ENCODE measurements around the gene CLBA1. TPM values are rescaled to one million over a fixed set of nuclear protein-coding genes. Genes with fewer than 3 reads are reported as not detected.

The CLBA1 gene
- total RNA-seq, 4 donors from 2014 or later, result 1.3 to 11.1 (median 10.1) TPM; not detected in 1

GRCh38 chr14:104975481-104976197 lies 9.9 kb upstream of the CLBA1 start:
- Histone ChIP-seq H3K27me3 (no peaks in the 10 kb centered on the region), H3K4me3 (no peak overlapping the region), H3K36me3 (no peaks in the 10 kb centered on the region), H3K9me3 (no peaks in the 10 kb centered on the region), H3K27ac (peak overlapping the region; percentile 7 to 95), H3K4me1 (peaks cover 30 to 53% of the 10 kb centered on the region in 2 donors)
- intact Hi-C loops (cut with DNase I; ENCODE audit: low total_unique reads), result loop anchor here (5.0 kb wide), 1 partner anchor 47 kb away; the partner anchor contains the start of gene CDCA4
- TF ChIP-seq CTCF (IDR thresholded peaks at IDR 0.05) (no peak), POLR2A (IDR thresholded peaks at IDR 0.05) (no peak)
- no peak for DNase-seq

DNA sequence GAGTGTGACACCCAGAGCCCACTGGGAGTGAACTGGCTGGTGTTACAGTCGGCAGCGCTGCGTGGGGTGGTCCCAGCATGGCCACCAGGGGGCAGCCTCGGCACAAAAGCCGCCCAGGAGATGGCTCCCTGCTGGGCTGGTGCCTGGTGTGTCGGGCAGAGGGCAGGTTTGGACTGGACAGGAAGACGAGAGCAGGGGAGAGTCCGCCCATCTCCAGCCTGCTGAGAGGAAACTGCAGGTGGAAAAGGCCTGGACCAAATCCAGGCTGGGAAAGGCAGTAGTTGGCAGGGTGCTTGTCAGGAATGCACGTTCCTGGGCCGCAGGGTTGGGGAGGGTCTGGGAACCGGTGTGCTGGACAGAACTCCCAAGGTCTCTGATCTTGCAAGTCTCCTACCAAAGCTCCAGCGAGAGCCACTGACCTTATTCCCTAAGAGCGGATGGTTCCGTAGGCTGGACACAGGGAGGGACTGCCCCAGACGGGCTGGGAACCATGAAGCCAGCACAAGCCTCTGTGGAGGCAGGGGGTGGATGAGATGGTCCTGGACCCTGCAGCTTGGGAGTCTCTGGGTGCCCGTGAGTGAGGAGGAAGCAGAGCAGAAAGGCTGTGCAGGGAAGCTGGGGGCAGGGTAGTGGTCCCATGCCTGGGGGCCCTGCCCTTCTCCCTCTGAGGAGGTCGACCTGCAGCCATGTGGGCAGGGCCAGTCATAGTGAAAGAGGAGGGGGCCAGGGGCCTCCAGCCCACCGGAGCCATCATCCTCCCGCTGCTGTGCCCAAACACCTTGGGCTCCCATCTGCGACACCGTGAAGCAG lies 9.2 kb upstream of the CLBA1 start:
- Histone ChIP-seq H3K27me3 (no peaks in the 10 kb centered on the region), H3K27ac (peak overlapping the region; percentile 7 to 95), H3K4me1 (peaks cover 25 to 53% of the 10 kb centered on the region in 2 donors), H3K36me3 (no peaks in the 10 kb centered on the region), H3K4me3 (no peak overlapping the region), H3K9me3 (no peaks in the 10 kb centered on the region)
- peak; percentile 78 to 79 for DNase-seq
- TF ChIP-seq POLR2A (IDR thresholded peaks at IDR 0.05), result no peak
- TF ChIP-seq CTCF (IDR thresholded peaks at IDR 0.05), result peak; percentile 83 to 90 (median 87)
- intact Hi-C loops (cut with DNase I; ENCODE audit: low total_unique reads), result loop anchor here (5.0 kb wide), 1 partner anchor 46 kb away; the partner anchor contains the start of gene CDCA4

GRCh38 chr14:104977008-104977680 lies 8.4 kb upstream of the CLBA1 start:
- peak overlapping the region; percentile 33 to 52 for H3K4me3 ChIP-seq
- no peaks in the 10 kb centered on the region for H3K27me3 ChIP-seq
- H3K4me1 ChIP-seq, result peaks cover 23 to 46% of the 10 kb centered on the region in 2 donors
- no peaks in the 10 kb centered on the region for H3K36me3 ChIP-seq
- TF ChIP-seq CTCF (IDR thresholded peaks at IDR 0.05) (no peak), POLR2A (IDR thresholded peaks at IDR 0.05) (no peak)
- H3K9me3 ChIP-seq, result no peaks in the 10 kb centered on the region
- no peak for DNase-seq
- intact Hi-C loops (cut with DNase I; ENCODE audit: low total_unique reads), result loop anchor here (5.0 kb wide), 1 partner anchor 45 kb away; the partner anchor contains the start of gene CDCA4
- H3K27ac ChIP-seq, result no peak overlapping the region

DNA sequence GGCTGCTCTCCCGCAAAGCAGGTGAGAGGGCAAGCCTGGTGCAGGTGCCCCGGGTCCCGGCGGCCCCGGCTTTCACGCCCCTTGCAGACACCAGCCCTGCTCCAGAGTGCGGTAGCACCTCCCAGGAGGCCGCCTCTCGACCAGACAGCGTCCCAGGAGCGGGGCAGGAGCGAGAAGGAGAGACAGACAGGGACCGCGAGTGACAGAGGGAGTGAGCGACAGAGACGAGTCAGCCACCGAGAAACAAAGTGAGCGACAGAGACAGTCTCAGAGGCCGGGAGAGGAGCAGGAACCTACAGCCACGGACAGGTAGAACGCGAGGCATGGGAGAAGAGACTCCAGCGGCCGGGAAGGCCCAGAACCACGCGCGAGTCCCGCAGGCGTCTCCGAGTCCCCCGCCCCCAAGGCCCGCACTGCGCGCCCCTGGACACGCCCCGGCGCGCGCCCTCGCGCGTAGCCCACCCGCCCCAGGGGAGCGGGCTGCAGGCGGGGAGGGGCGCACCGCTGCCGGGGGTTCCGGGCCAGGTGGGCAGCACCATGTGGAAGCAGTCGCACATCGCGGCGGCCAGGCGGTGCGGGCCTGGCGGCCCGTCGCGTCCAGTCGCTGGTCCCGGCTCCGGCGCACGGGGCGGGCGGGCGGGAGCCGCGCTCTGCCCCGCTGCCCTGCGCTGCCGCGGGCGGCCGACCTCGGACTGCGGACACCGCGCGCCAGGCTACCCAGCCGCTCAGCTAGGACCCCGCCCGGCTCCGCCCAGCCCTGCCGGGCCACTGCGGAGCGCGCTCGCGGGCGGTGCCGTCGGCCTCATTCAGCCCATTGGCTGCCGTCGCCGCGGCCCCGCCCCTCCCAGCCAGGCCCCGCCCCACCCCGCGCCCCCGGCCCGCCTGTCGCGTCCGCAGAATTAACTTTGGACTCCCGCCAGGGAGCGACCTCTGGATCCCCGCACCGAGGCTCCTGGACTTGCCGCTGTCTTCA lies 7.6 kb upstream of the CLBA1 start, which contains the start of gene AHNAK2:
TSS of gene AHNAK2 (minus strand) at position 694 of the 973 bp plus-strand sequence. CDS start at position 557, 137 bp downstream.
- Histone ChIP-seq H3K36me3 (no peaks in the 10 kb centered on the region), H3K27ac (peak within 1 kb of the TSS; percentile 7 to 38), H3K9me3 (no peaks in the 10 kb centered on the region), H3K4me3 (peak within 1 kb of the TSS; percentile 33 to 52), H3K27me3 (no peaks in the 10 kb centered on the region), H3K4me1 (peaks cover 15 to 46% of the 10 kb centered on the region in 2 donors)
- intact Hi-C loops (cut with DNase I; ENCODE audit: low total_unique reads), result loop anchor here (5.0 kb wide), 1 partner anchor 44 kb away; the partner anchor contains the start of gene CDCA4
- TF ChIP-seq POLR2A (IDR thresholded peaks at IDR 0.05), result peak; percentile 36 to 40
- no peak for TF ChIP-seq CTCF (IDR thresholded peaks at IDR 0.05)
- DNase-seq, result peak; percentile 62 to 74

Data from uterus (tissue), 4 donors.